PC-9 (cell line): Measurements from ENCODE around the gene TMEFF2. TPM values are rescaled to one million over a fixed set of nuclear protein-coding genes. Genes with fewer than 3 reads are reported as not detected.

Source experiments
- BruUV-seq: library from RNA; stranded (reverse); fragments of 400-500 nt; replicated peaks from 2 replicates; lab custom pipeline; 2021; lab: Mats Ljungman, UMichigan
- CTCF ChIA-PET: fragments of 300-600 bp; sonication (Branson Sonifier 250); formaldehyde crosslinking; loops from one replicate; lab custom pipeline; 2022; ENCODE audit warnings: antibody characterized with exemption; lab: Charles Lee
- POLR2A ChIA-PET: fragments of 300-600 bp; sonication (Branson Sonifier 250); formaldehyde crosslinking; loops from one replicate; lab custom pipeline; 2022; ENCODE audit warnings: antibody characterized with exemption; ENCODE audit not compliant: unreplicated experiment; lab: Charles Lee
- DNase-seq, 2 experiments: peaks; one replicate each; pipeline versions ENCODE4 v3.0.0 to v3.0.0-alpha.2; 2015 to 2022; ENCODE audit warnings: mixed read lengths in 1 of 2
- H2AFZ ChIP-seq: fragments of 200-600 bp; sonication (generic); 2 replicates; pipeline ENCODE4 v1.8.1; 2017; ENCODE audit warnings: antibody characterized with exemption
- H3F3A ChIP-seq: fragments of 200-600 bp; sonication (generic); 2 replicates; pipeline ENCODE4 v1.8.1; 2017; ENCODE audit warnings: antibody characterized with exemption, mild to moderate bottlenecking, low read depth; ENCODE audit not compliant: insufficient read depth
- H3K27ac ChIP-seq: fragments of 200-600 bp; sonication (generic); 2 replicates; pipeline ENCODE4 v1.6.1; 2016; ENCODE audit warnings: mixed run types
- H3K27me3 ChIP-seq: fragments of 200-600 bp; sonication (generic); 2 replicates; pipeline ENCODE4 v1.6.1; 2016; ENCODE audit warnings: low read depth, mixed run types; ENCODE audit not compliant: insufficient read depth
- H3K36me3 ChIP-seq: fragments of 200-600 bp; sonication (generic); 2 replicates; pipeline ENCODE4 v1.6.1; 2016; ENCODE audit warnings: low read depth, mixed run types
- H3K4me1 ChIP-seq: fragments of 200-600 bp; sonication (generic); replicated peaks from 2 replicates; pipeline ENCODE4 v1.6.1; 2016; ENCODE audit warnings: mixed run types; ENCODE audit not compliant: insufficient read depth
- H3K4me2 ChIP-seq: fragments of 200-600 bp; sonication (generic); 2 replicates; pipeline ENCODE4 v1.6.1; 2017; ENCODE audit warnings: mixed run types
- H3K4me3 ChIP-seq: fragments of 200-600 bp; sonication (generic); 2 replicates; pipeline ENCODE4 v1.6.1; 2016; ENCODE audit warnings: mixed run types
- H3K79me2 ChIP-seq: fragments of 200-600 bp; sonication (generic); 2 replicates; pipeline ENCODE4 v1.6.1; 2017; ENCODE audit warnings: low read depth, mixed run types
- H3K9me2 ChIP-seq: fragments of 200-600 bp; sonication (generic); 2 replicates; pipeline ENCODE4 v1.8.1; 2017; ENCODE audit warnings: mild to moderate bottlenecking; ENCODE audit not compliant: insufficient read depth
- H3K9me3 ChIP-seq: fragments of 200-600 bp; sonication (generic); 2 replicates; pipeline ENCODE4 v1.8.1; 2016; ENCODE audit warnings: low read depth; ENCODE audit not compliant: insufficient read depth
- H4K20me1 ChIP-seq: fragments of 200-600 bp; sonication (generic); 2 replicates; pipeline ENCODE4 v1.8.1; 2017; ENCODE audit not compliant: insufficient read depth
- CTCF ChIP-seq: fragments of 200-600 bp; sonication (generic); conservative IDR thresholded peaks from 2 replicates; pipeline ENCODE4 v1.6.1; 2017; ENCODE audit warnings: mixed run types, antibody characterized with exemption, mild to moderate bottlenecking, moderate library complexity
- EZH2 ChIP-seq: fragments of 200-600 bp; sonication (generic); IDR thresholded peaks from 2 replicates; pipeline ENCODE4 v1.8.0; 2017; ENCODE audit warnings: antibody characterized with exemption, low read depth
- intact Hi-C: fragments of 100-400 bp; cut with micrococcal nuclease; formaldehyde crosslinking; loops from one replicate; pipeline ENCODE4 v1.10.0; 2022; ENCODE audit not compliant: unreplicated experiment
- total RNA-seq: library from RNA; stranded (reverse); gene quantifications from 2 replicates; pipeline ENCODE4 v1.2.3, GENCODE V29; 2021

TMEFF2 gene
- total RNA-seq, 1 experiment from 2014 or later: not detected

GRCh38 chr2:191979221-191979730 is 215.5 kb downstream of the TMEFF2 start:
- H3K27me3 ChIP-seq: no peaks in the 10 kb centered on the region
- no peak overlapping the region for H3K4me2 ChIP-seq
- TF ChIP-seq EZH2: no peak
- TF ChIP-seq CTCF: no peak
- H3K4me1 ChIP-seq: no peaks in the 10 kb centered on the region
- no peak overlapping the region for H2AFZ ChIP-seq
- H3K27ac ChIP-seq: no peak overlapping the region
- intact Hi-C loops: no loop called here
- no peaks in the 10 kb centered on the region for H3K9me3 ChIP-seq
- no peaks in the 10 kb centered on the region for H3K79me2 ChIP-seq
- POLR2A ChIA-PET: no interaction called here
- CTCF ChIA-PET: no interaction called here
- DNase-seq: no peak
- no peaks in the 10 kb centered on the region for H3K36me3 ChIP-seq
- no TSS peak for BruUV-seq
- H3K4me3 ChIP-seq: no peak overlapping the region
- no peaks in the 10 kb centered on the region for H4K20me1 ChIP-seq
- no peaks in the 10 kb centered on the region for H3K9me2 ChIP-seq
- H3F3A ChIP-seq: no peaks in the 10 kb centered on the region

GRCh38 chr2:191977754-191978153 is 217.0 kb downstream of the TMEFF2 start:
- no peaks in the 10 kb centered on the region for H4K20me1 ChIP-seq
- ChIA-PET POLR2A (no interaction called here), CTCF (no interaction called here)
- TF ChIP-seq EZH2: no peak
- no peak for TF ChIP-seq CTCF
- no peaks in the 10 kb centered on the region for H3F3A ChIP-seq
- H3K4me3 ChIP-seq: no peak overlapping the region
- H3K27me3 ChIP-seq: no peaks in the 10 kb centered on the region
- no peaks in the 10 kb centered on the region for H3K9me3 ChIP-seq
- H3K27ac ChIP-seq: no peak overlapping the region
- H2AFZ ChIP-seq: no peak overlapping the region
- no peaks in the 10 kb centered on the region for H3K4me1 ChIP-seq
- intact Hi-C loops: no loop called here
- no peaks in the 10 kb centered on the region for H3K79me2 ChIP-seq
- no peaks in the 10 kb centered on the region for H3K9me2 ChIP-seq
- H3K4me2 ChIP-seq: no peak overlapping the region
- no peaks in the 10 kb centered on the region for H3K36me3 ChIP-seq
- DNase-seq: no peak
- BruUV-seq: no TSS peak

- Histone ChIP-seq H3K4me3 (no peak overlapping the region), H3K79me2 (no peaks in the 10 kb centered on the region), H3K36me3 (no peaks in the 10 kb centered on the region), H3K27ac (no peak overlapping the region), H2AFZ (no peak overlapping the region), H3K4me1 (no peaks in the 10 kb centered on the region), H3K9me3 (no peaks in the 10 kb centered on the region), H3F3A (no peaks in the 10 kb centered on the region), H3K4me2 (no peak overlapping the region), H3K9me2 (no peaks in the 10 kb centered on the region), H3K27me3 (no peaks in the 10 kb centered on the region), H4K20me1 (no peaks in the 10 kb centered on the region)
- TF ChIP-seq CTCF (no peak), EZH2 (no peak)
- ChIA-PET CTCF (no interaction called here), POLR2A (no interaction called here)
- no TSS peak for BruUV-seq
- intact Hi-C loops: no loop called here
- no peak for DNase-seq
Measured at GRCh38 chr2:191976436-191976835, 218.3 kb downstream of the TMEFF2 start.
